Measurements from ENCODE around the gene SLC13A2. TPM values are rescaled to one million over a fixed set of nuclear protein-coding genes. Genes with fewer than 3 reads are reported as not detected.

SLC13A2 gene
- total and polyA plus RNA-seq, 4 donors: 23.8 TPM; not detected in 3

- Histone ChIP-seq H3K27me3 (ENCODE audit: control insufficient read depth in 1 of 2, insufficient read depth in 2 of 2, low read length in 1 of 2) (no peaks in the 10 kb centered on the region), H3K9me3 (ENCODE audit: control insufficient read depth, low read length) (no peaks in the 10 kb centered on the region), H3K4me3 (ENCODE audit: low read length in 2 of 2) (no peak overlapping the region), H3K36me3 (ENCODE audit: control insufficient read depth in 1 of 2, insufficient read depth in 2 of 2, low read length in 1 of 2) (no peaks in the 10 kb centered on the region), H3K4me1 (ENCODE audit: control insufficient read depth in 1 of 2, insufficient read depth in 2 of 2, low read length in 2 of 2) (no peaks in the 10 kb centered on the region), H3K27ac (ENCODE audit: low read depth in 1 of 2, low read length in 2 of 2) (no peak overlapping the region)
- ATAC-seq (ENCODE audit: low FRiP score): no peak
- DNase-seq: peak in 1 of 2 donors; percentile 12
- intact Hi-C loops (cut with DNase I): no loop called here
- WGBS, 2 donors: 76 to 81% methylated on average over 11 of the region's 11 CpGs
Measured at GRCh38 chr17:28476076-28476865, 2.8 kb downstream of the SLC13A2 start.

- DNase-seq: peak in 1 of 2 donors; percentile 17
- WGBS, 2 donors: 95% methylated on average over 7 of the region's 7 CpGs
- Histone ChIP-seq H3K36me3 (ENCODE audit: control insufficient read depth in 1 of 2, insufficient read depth in 2 of 2, low read length in 1 of 2) (no peaks in the 10 kb centered on the region), H3K4me3 (ENCODE audit: low read length in 2 of 2) (no peak overlapping the region), H3K27me3 (ENCODE audit: control insufficient read depth in 1 of 2, insufficient read depth in 2 of 2, low read length in 1 of 2) (no peaks in the 10 kb centered on the region), H3K9me3 (ENCODE audit: control insufficient read depth, low read length) (no peaks in the 10 kb centered on the region), H3K27ac (ENCODE audit: low read depth in 1 of 2, low read length in 2 of 2) (no peak overlapping the region), H3K4me1 (ENCODE audit: control insufficient read depth in 1 of 2, insufficient read depth in 2 of 2, low read length in 2 of 2) (no peaks in the 10 kb centered on the region)
- intact Hi-C loops (cut with DNase I): no loop called here
- no peak for ATAC-seq (ENCODE audit: low FRiP score)
Measured at GRCh38 chr17:28477928-28478327, 4.5 kb downstream of the SLC13A2 start.

- DNase-seq: peak; percentile 31 to 41
- no peaks in the 10 kb centered on the region for H3K36me3 ChIP-seq (ENCODE audit: control insufficient read depth in 1 of 2, insufficient read depth in 2 of 2, low read length in 1 of 2)
- no peaks in the 10 kb centered on the region for H3K9me3 ChIP-seq (ENCODE audit: control insufficient read depth, low read length)
- no peaks in the 10 kb centered on the region for H3K4me1 ChIP-seq (ENCODE audit: control insufficient read depth in 1 of 2, insufficient read depth in 2 of 2, low read length in 2 of 2)
- intact Hi-C loops (cut with DNase I): no loop called here
- no peaks in the 10 kb centered on the region for H3K27me3 ChIP-seq (ENCODE audit: control insufficient read depth in 1 of 2, insufficient read depth in 2 of 2, low read length in 1 of 2)
- no peak overlapping the region for H3K27ac ChIP-seq (ENCODE audit: low read depth in 1 of 2, low read length in 2 of 2)
- WGBS, 2 donors: 68 to 77% methylated on average over 3 of the region's 3 CpGs
- no peak for ATAC-seq (ENCODE audit: low FRiP score)
- H3K4me3 ChIP-seq (ENCODE audit: low read length in 2 of 2): no peak overlapping the region
Measured at GRCh38 chr17:28478712-28479615, 5.5 kb downstream of the SLC13A2 start.

- H3K9me3 ChIP-seq (ENCODE audit: control insufficient read depth, low read length): no peaks in the 10 kb centered on the region
- H3K36me3 ChIP-seq (ENCODE audit: control insufficient read depth in 1 of 2, insufficient read depth in 2 of 2, low read length in 1 of 2): no peaks in the 10 kb centered on the region
- no peaks in the 10 kb centered on the region for H3K27me3 ChIP-seq (ENCODE audit: control insufficient read depth in 1 of 2, insufficient read depth in 2 of 2, low read length in 1 of 2)
- 89 to 90% methylated on average over 5 of the region's 5 CpGs for WGBS, 2 donors
- no peak overlapping the region for H3K27ac ChIP-seq (ENCODE audit: low read depth in 1 of 2, low read length in 2 of 2)
- intact Hi-C loops (cut with DNase I): no loop called here
- no peak overlapping the region for H3K4me3 ChIP-seq (ENCODE audit: low read length in 2 of 2)
- no peaks in the 10 kb centered on the region for H3K4me1 ChIP-seq (ENCODE audit: control insufficient read depth in 1 of 2, insufficient read depth in 2 of 2, low read length in 2 of 2)
- ATAC-seq (ENCODE audit: low FRiP score) (no peak), DNase-seq (no peak)
Measured at GRCh38 chr17:28480278-28480677, 6.8 kb downstream of the SLC13A2 start.

GRCh38 chr17:28480799-28481571 lies 7.5 kb downstream of the SLC13A2 start:
- DNase-seq (no peak), ATAC-seq (ENCODE audit: low FRiP score) (no peak)
- Histone ChIP-seq H3K36me3 (ENCODE audit: control insufficient read depth in 1 of 2, insufficient read depth in 2 of 2, low read length in 1 of 2) (no peaks in the 10 kb centered on the region), H3K9me3 (ENCODE audit: control insufficient read depth, low read length) (no peaks in the 10 kb centered on the region), H3K4me1 (ENCODE audit: control insufficient read depth in 1 of 2, insufficient read depth in 2 of 2, low read length in 2 of 2) (no peaks in the 10 kb centered on the region), H3K27me3 (ENCODE audit: control insufficient read depth in 1 of 2, insufficient read depth in 2 of 2, low read length in 1 of 2) (no peaks in the 10 kb centered on the region), H3K4me3 (ENCODE audit: low read length in 2 of 2) (no peak overlapping the region), H3K27ac (ENCODE audit: low read depth in 1 of 2, low read length in 2 of 2) (no peak overlapping the region)
- intact Hi-C loops (cut with DNase I): no loop called here
- WGBS, 2 donors: 64 to 66% methylated on average over 10 of the region's 10 CpGs

GRCh38 chr17:28482551-28483199 lies 9.2 kb downstream of the SLC13A2 start:
- ATAC-seq (ENCODE audit: low FRiP score): no peak
- no peak overlapping the region for H3K4me3 ChIP-seq (ENCODE audit: low read length in 2 of 2)

GRCh38 chr17:28484296-28484695 lies 10.9 kb downstream of the SLC13A2 start:
- DNase-seq (peak in 1 of 2 donors; percentile 12), ATAC-seq (ENCODE audit: low FRiP score) (no peak)
- WGBS, 2 donors: 35 to 52% methylated on average over 2 of the region's 2 CpGs
- Histone ChIP-seq H3K27ac (ENCODE audit: low read depth in 1 of 2, low read length in 2 of 2) (no peak overlapping the region), H3K36me3 (ENCODE audit: control insufficient read depth in 1 of 2, insufficient read depth in 2 of 2, low read length in 1 of 2) (no peaks in the 10 kb centered on the region), H3K9me3 (ENCODE audit: control insufficient read depth, low read length) (no peaks in the 10 kb centered on the region), H3K27me3 (ENCODE audit: control insufficient read depth in 1 of 2, insufficient read depth in 2 of 2, low read length in 1 of 2) (no peaks in the 10 kb centered on the region), H3K4me3 (ENCODE audit: low read length in 2 of 2) (no peak overlapping the region), H3K4me1 (ENCODE audit: control insufficient read depth in 1 of 2, insufficient read depth in 2 of 2, low read length in 2 of 2) (no peaks in the 10 kb centered on the region)
- intact Hi-C loops (cut with DNase I): no loop called here

More at GRCh38 chr17:28482551-28483199, 9.2 kb downstream of the SLC13A2 start:
- Histone ChIP-seq H3K36me3 (ENCODE audit: control insufficient read depth in 1 of 2, insufficient read depth in 2 of 2, low read length in 1 of 2) (no peaks in the 10 kb centered on the region), H3K9me3 (ENCODE audit: control insufficient read depth, low read length) (no peaks in the 10 kb centered on the region), H3K27me3 (ENCODE audit: control insufficient read depth in 1 of 2, insufficient read depth in 2 of 2, low read length in 1 of 2) (no peaks in the 10 kb centered on the region), H3K4me1 (ENCODE audit: control insufficient read depth in 1 of 2, insufficient read depth in 2 of 2, low read length in 2 of 2) (no peaks in the 10 kb centered on the region), H3K27ac (ENCODE audit: low read depth in 1 of 2, low read length in 2 of 2) (no peak overlapping the region)
- DNase-seq: no peak
- WGBS, 2 donors: 72 to 73% methylated on average over 9 to 10 of the region's 10 CpGs
- intact Hi-C loops (cut with DNase I): no loop called here

- Histone ChIP-seq H3K27me3 (ENCODE audit: control insufficient read depth in 1 of 2, insufficient read depth in 2 of 2, low read length in 1 of 2) (no peaks in the 10 kb centered on the region), H3K27ac (ENCODE audit: low read depth in 1 of 2, low read length in 2 of 2) (no peak overlapping the region), H3K4me3 (ENCODE audit: low read length in 2 of 2) (no peak overlapping the region), H3K4me1 (ENCODE audit: control insufficient read depth in 1 of 2, insufficient read depth in 2 of 2, low read length in 2 of 2) (no peaks in the 10 kb centered on the region), H3K36me3 (ENCODE audit: control insufficient read depth in 1 of 2, insufficient read depth in 2 of 2, low read length in 1 of 2) (no peaks in the 10 kb centered on the region), H3K9me3 (ENCODE audit: control insufficient read depth, low read length) (no peaks in the 10 kb centered on the region)
- 71 to 82% methylated on average over 3 of the region's 3 CpGs for WGBS, 2 donors
- ATAC-seq (ENCODE audit: low FRiP score) (no peak), DNase-seq (peak in 1 of 2 donors; percentile 21)
- intact Hi-C loops (cut with DNase I): no loop called here
Measured at GRCh38 chr17:28485049-28485448, 11.6 kb downstream of the SLC13A2 start.

Data from aorta (tissue), 5 donors.